ENCODE data around the gene LAMA2. TPM values are rescaled to one million over a fixed set of nuclear protein-coding genes. Genes with fewer than 3 reads are reported as not detected.

LAMA2 gene
- total and polyA plus RNA-seq, 4 donors = 5.2 to 105 (median 45.9) TPM

- H3K9me3 ChIP-seq (ENCODE audit: control insufficient read depth in 4 of 4, insufficient read depth in 3 of 4, low read length in 3 of 4) = no peaks in the 10 kb centered on the region
- no peak for ATAC-seq (ENCODE audit: insufficient read depth, low FRiP score)
- peak; percentile 19 to 77 (median 76) for DNase-seq
- H3K36me3 ChIP-seq (ENCODE audit: control insufficient read depth in 4 of 4, insufficient read depth in 4 of 4, low read length in 4 of 4) = peaks cover 0 to 13% (median 1%) of the 10 kb centered on the region in 4 donors
- 12 to 17% methylated on average over 9 of the region's 9 CpGs for WGBS, 2 donors
- no peaks in the 10 kb centered on the region for H3K27me3 ChIP-seq (ENCODE audit: control insufficient read depth in 3 of 3, insufficient read depth in 3 of 3, low read length in 2 of 3)
- peak overlapping the region in 1 of 2 donors; percentile 9 for H3K27ac ChIP-seq (ENCODE audit: low read depth in 1 of 2, low read length in 1 of 2)
- no peak overlapping the region for H3K4me3 ChIP-seq
- peaks cover 0 to 5% (median 0%) of the 10 kb centered on the region in 5 donors for H3K4me1 ChIP-seq (ENCODE audit: control insufficient read depth in 5 of 5, insufficient read depth in 5 of 5, low read length in 5 of 5)
- no peak overlapping the region for H3K9ac ChIP-seq (ENCODE audit: insufficient read depth in 1 of 2, low read length in 2 of 2)
- TF ChIP-seq CTCF (IDR thresholded peaks at IDR 0.05; ENCODE audit: control extremely low read depth, extremely low read depth) = peak; percentile 29
These were observed 487.5 kb downstream of the LAMA2 start for GRCh38 chr6:129370268-129370916.

- Histone ChIP-seq H3K9me3 (ENCODE audit: control insufficient read depth in 4 of 4, insufficient read depth in 3 of 4, low read length in 3 of 4) (no peaks in the 10 kb centered on the region), H3K4me3 (no peak overlapping the region), H3K36me3 (ENCODE audit: control insufficient read depth in 4 of 4, insufficient read depth in 4 of 4, low read length in 4 of 4) (peaks cover 0 to 16% (median 4%) of the 10 kb centered on the region in 4 donors), H3K9ac (ENCODE audit: insufficient read depth in 1 of 2, low read length in 2 of 2) (no peak overlapping the region), H3K27ac (ENCODE audit: low read depth in 1 of 2, low read length in 1 of 2) (no peak overlapping the region), H3K4me1 (ENCODE audit: control insufficient read depth in 5 of 5, insufficient read depth in 5 of 5, low read length in 5 of 5) (peaks cover 0 to 24% (median 0%) of the 10 kb centered on the region in 5 donors), H3K27me3 (ENCODE audit: control insufficient read depth in 3 of 3, insufficient read depth in 3 of 3, low read length in 2 of 3) (no peaks in the 10 kb centered on the region)
- ATAC-seq (ENCODE audit: insufficient read depth, low FRiP score) = no peak
- DNase-seq = peak in 1 of 3 donors; percentile 26
- WGBS, 2 donors = 67 to 81% methylated on average over 2 of the region's 2 CpGs
- TF ChIP-seq CTCF (IDR thresholded peaks at IDR 0.05; ENCODE audit: control extremely low read depth, extremely low read depth) = no peak
These were observed 498.9 kb downstream of the LAMA2 start for GRCh38 chr6:129381885-129382284.

GRCh38 chr6:129382916-129383315, 500.0 kb downstream of the LAMA2 start:
- DNase-seq = no peak
- peaks cover 0 to 24% (median 0%) of the 10 kb centered on the region in 5 donors for H3K4me1 ChIP-seq (ENCODE audit: control insufficient read depth in 5 of 5, insufficient read depth in 5 of 5, low read length in 5 of 5)
- no peak for ATAC-seq (ENCODE audit: insufficient read depth, low FRiP score)
- H3K9ac ChIP-seq (ENCODE audit: insufficient read depth in 1 of 2, low read length in 2 of 2) = no peak overlapping the region
- H3K4me3 ChIP-seq = no peak overlapping the region
- peaks cover 0 to 16% (median 11%) of the 10 kb centered on the region in 4 donors for H3K36me3 ChIP-seq (ENCODE audit: control insufficient read depth in 4 of 4, insufficient read depth in 4 of 4, low read length in 4 of 4)
- H3K27ac ChIP-seq (ENCODE audit: low read depth in 1 of 2, low read length in 1 of 2) = no peak overlapping the region
- 93 to 94% methylated on average over 7 of the region's 7 CpGs for WGBS, 2 donors
- no peak for TF ChIP-seq CTCF (IDR thresholded peaks at IDR 0.05; ENCODE audit: control extremely low read depth, extremely low read depth)
- no peaks in the 10 kb centered on the region for H3K9me3 ChIP-seq (ENCODE audit: control insufficient read depth in 4 of 4, insufficient read depth in 3 of 4, low read length in 3 of 4)
- H3K27me3 ChIP-seq (ENCODE audit: control insufficient read depth in 3 of 3, insufficient read depth in 3 of 3, low read length in 2 of 3) = no peaks in the 10 kb centered on the region
